ENCODE data around the gene LRRC43. TPM values are rescaled to one million over a fixed set of nuclear protein-coding genes. Genes with fewer than 3 reads are reported as not detected.

The LRRC43 gene
- total RNA-seq, 4 donors from 2014 or later = 0.64 TPM; not detected in 3

GRCh38 chr12:122155705-122156104 is 27.2 kb upstream of the LRRC43 start:
- H3K9me3 ChIP-seq = no peaks in the 10 kb centered on the region
- no peaks in the 10 kb centered on the region for H3K27me3 ChIP-seq
- 82 to 89% methylated on average over 8 to 10 of the region's 10 CpGs for WGBS, 2 donors (ENCODE audit: low coverage in 1 of 2)
- DNase-seq = no peak
- H3K4me3 ChIP-seq = no peak overlapping the region
- peaks cover 0 to 3% (median 0%) of the 10 kb centered on the region in 4 donors for H3K4me1 ChIP-seq
- no peak for TF ChIP-seq POLR2AphosphoS5 (IDR thresholded peaks at IDR 0.05)
- no peak for TF ChIP-seq EP300 (IDR thresholded peaks at IDR 0.05; ENCODE audit: low read depth)
- no peak for TF ChIP-seq CTCF (IDR thresholded peaks at IDR 0.05)
- no peak for TF ChIP-seq POLR2A (IDR thresholded peaks at IDR 0.05)
- intact Hi-C loops (cut with DNase I; ENCODE audit: low total_unique reads) = no loop called here
- H3K27ac ChIP-seq = no peak overlapping the region
- in situ Hi-C loops (cut with MboI; ENCODE audit: low pct_ligation_motif_present in 1 of 4, low pct_unique_long_range_greater_than_20kb in 1 of 4, low sequenced_read_pairs in 3 of 4) = no loop called here
- no peaks in the 10 kb centered on the region for H3K36me3 ChIP-seq

- no peak for DNase-seq
- 83 to 94% methylated on average over 5 to 7 of the region's 7 CpGs for WGBS, 2 donors (ENCODE audit: low coverage in 1 of 2)
- Histone ChIP-seq H3K36me3 (no peaks in the 10 kb centered on the region), H3K4me3 (no peak overlapping the region), H3K27me3 (no peaks in the 10 kb centered on the region), H3K9me3 (no peaks in the 10 kb centered on the region), H3K27ac (no peak overlapping the region), H3K4me1 (no peaks in the 10 kb centered on the region)
- no peak for TF ChIP-seq POLR2AphosphoS5 (IDR thresholded peaks at IDR 0.05)
- no peak for TF ChIP-seq POLR2A (IDR thresholded peaks at IDR 0.05)
- TF ChIP-seq CTCF (IDR thresholded peaks at IDR 0.05) = no peak
- TF ChIP-seq EP300 (IDR thresholded peaks at IDR 0.05; ENCODE audit: low read depth) = no peak
- in situ Hi-C loops (cut with MboI; ENCODE audit: low pct_ligation_motif_present in 1 of 4, low pct_unique_long_range_greater_than_20kb in 1 of 4, low sequenced_read_pairs in 3 of 4) = no loop called here
- intact Hi-C loops (cut with DNase I; ENCODE audit: low total_unique reads) = no loop called here
Measured at GRCh38 chr12:122158700-122159285, 24.1 kb upstream of the LRRC43 start.

GRCh38 chr12:122159882-122160281 is 23.0 kb upstream of the LRRC43 start:
- no peak for TF ChIP-seq EP300 (IDR thresholded peaks at IDR 0.05; ENCODE audit: low read depth)
- no peak for TF ChIP-seq CTCF (IDR thresholded peaks at IDR 0.05)
- TF ChIP-seq POLR2A (IDR thresholded peaks at IDR 0.05) = no peak
- TF ChIP-seq POLR2AphosphoS5 (IDR thresholded peaks at IDR 0.05) = no peak
- DNase-seq = no peak
- H3K9me3 ChIP-seq = no peaks in the 10 kb centered on the region
- no peak overlapping the region for H3K27ac ChIP-seq
- in situ Hi-C loops (cut with MboI; ENCODE audit: low pct_ligation_motif_present in 1 of 4, low pct_unique_long_range_greater_than_20kb in 1 of 4, low sequenced_read_pairs in 3 of 4) = no loop called here
- intact Hi-C loops (cut with DNase I; ENCODE audit: low total_unique reads) = no loop called here
- no peak overlapping the region for H3K4me3 ChIP-seq
- WGBS, 2 donors (ENCODE audit: low coverage in 1 of 2) = 83 to 100% methylated on average over 2 to 4 of the region's 4 CpGs
- H3K36me3 ChIP-seq = no peaks in the 10 kb centered on the region
- H3K27me3 ChIP-seq = no peaks in the 10 kb centered on the region
- no peaks in the 10 kb centered on the region for H3K4me1 ChIP-seq

DNA sequence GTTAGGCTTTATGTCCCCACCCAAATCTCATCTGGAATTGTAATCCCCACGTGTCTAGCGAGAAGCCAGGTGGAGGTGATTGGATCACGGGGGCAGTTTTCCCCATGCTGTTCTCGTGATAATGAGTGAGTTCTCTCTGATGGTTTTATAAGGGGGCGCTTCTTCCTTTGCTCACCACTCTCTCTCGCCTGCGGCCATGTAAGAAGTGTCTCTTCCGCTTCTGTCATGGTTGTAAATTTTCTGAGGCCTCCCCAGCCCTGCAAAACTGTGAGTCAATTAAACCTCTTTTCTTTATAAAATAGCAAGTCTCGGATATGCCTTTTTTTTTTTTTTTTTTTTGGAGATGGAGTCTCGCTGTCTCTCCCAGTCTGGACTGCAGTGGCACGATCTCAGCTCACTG is 22.2 kb upstream of the LRRC43 start:
- no peak for TF ChIP-seq CTCF (IDR thresholded peaks at IDR 0.05)
- TF ChIP-seq POLR2A (IDR thresholded peaks at IDR 0.05) = no peak
- TF ChIP-seq EP300 (IDR thresholded peaks at IDR 0.05; ENCODE audit: low read depth) = no peak
- no peak for TF ChIP-seq POLR2AphosphoS5 (IDR thresholded peaks at IDR 0.05)
- Histone ChIP-seq H3K4me3 (no peak overlapping the region), H3K4me1 (no peaks in the 10 kb centered on the region), H3K36me3 (no peaks in the 10 kb centered on the region), H3K27ac (no peak overlapping the region), H3K27me3 (no peaks in the 10 kb centered on the region), H3K9me3 (no peaks in the 10 kb centered on the region)
- intact Hi-C loops (cut with DNase I; ENCODE audit: low total_unique reads) = no loop called here
- WGBS, 2 donors (ENCODE audit: low coverage in 1 of 2) = 80 to 97% methylated on average over 5 to 11 of the region's 11 CpGs
- no peak for DNase-seq
- in situ Hi-C loops (cut with MboI; ENCODE audit: low pct_ligation_motif_present in 1 of 4, low pct_unique_long_range_greater_than_20kb in 1 of 4, low sequenced_read_pairs in 3 of 4) = no loop called here
